NCI-H2196 (cell line): ENCODE measurements around the gene MAP2K5.
"Not testable (repeated sequence)": the region's sequence is repeated elsewhere in the genome, so short reads cannot be mapped to it uniquely, and the experiment has no call there.

Experiments used
- DNase-seq: peaks from one replicate; lab custom pipeline; 2025; ENCODE audit not compliant: unreplicated experiment; lab: John Stamatoyannopoulos, UW

The MAP2K5 gene

DNA sequence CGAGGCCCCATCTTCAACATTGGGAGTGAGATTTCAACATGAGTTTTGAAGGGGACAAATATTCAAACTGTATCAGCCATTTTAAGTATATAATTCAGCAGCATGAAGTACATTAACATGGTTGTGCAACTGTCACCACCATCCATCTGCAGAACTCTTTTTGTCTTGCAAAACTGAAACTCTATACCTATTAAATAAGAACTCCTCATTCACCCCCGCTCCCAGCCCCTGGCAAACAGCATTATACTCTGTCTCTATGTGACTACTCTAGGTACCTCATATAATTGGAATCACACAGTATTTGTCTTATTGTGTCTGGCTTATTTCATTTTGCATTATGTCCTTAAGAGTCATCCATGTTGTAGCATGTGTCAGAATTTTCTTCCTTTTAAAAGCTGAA lies 110.1 kb downstream of the MAP2K5 start:
- no peak for DNase-seq

GRCh38 chr15:67660446-67660845 lies 117.9 kb downstream of the MAP2K5 start:
- no peak for DNase-seq

GRCh38 chr15:67660874-67661606 lies 118.5 kb downstream of the MAP2K5 start:
- DNase-seq, result no peak

- DNase-seq, result no peak
These were observed 128.3 kb downstream of the MAP2K5 start for GRCh38 chr15:67670647-67671305.

GRCh38 chr15:67672834-67673233 lies 130.3 kb downstream of the MAP2K5 start:
- DNase-seq, result not testable (repeated sequence)

- DNase-seq, result no peak
These were observed 132.5 kb downstream of the MAP2K5 start for GRCh38 chr15:67674983-67675382.

DNA sequence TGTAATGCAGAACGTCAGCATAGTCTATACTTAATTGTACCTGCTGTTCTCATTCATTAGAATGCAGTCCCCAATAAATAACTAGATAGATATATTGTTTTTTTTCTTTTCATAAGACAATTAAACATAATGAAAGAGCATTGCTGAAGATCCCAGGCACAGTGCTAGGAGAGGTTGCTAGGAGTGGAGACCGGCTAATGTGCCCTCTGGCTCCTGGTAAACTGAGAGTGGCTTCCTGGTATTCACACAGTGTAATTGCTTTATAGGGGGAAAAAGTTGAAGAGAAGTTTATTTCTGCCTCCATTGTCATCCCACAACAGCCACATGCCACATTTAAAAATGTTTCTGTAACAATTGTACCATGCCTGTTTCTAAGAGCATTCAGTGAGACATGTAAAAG lies 135.6 kb downstream of the MAP2K5 start:
- DNase-seq, result no peak

DNA sequence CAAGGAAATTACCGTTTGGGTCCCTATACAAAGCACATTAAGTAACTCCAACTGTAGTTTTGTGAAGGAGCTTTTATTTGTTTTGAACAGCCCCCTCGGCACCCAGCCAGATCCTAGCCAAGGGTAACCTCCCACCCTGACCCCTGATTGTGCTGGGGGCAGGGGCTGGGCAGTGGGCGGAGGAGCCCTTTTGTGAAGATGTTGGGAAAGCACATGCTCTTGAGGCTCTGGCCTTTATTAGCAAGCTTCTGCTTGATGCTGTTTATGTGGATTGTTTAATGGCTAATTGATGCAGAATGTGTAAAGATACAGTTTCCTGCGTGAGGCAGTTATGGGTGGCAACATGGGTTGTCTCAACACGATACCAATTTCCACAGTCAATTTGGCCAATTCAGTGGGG lies 136.5 kb downstream of the MAP2K5 start:
- no peak for DNase-seq

GRCh38 chr15:67680641-67681040 lies 138.1 kb downstream of the MAP2K5 start:
- DNase-seq, result no peak

DNA sequence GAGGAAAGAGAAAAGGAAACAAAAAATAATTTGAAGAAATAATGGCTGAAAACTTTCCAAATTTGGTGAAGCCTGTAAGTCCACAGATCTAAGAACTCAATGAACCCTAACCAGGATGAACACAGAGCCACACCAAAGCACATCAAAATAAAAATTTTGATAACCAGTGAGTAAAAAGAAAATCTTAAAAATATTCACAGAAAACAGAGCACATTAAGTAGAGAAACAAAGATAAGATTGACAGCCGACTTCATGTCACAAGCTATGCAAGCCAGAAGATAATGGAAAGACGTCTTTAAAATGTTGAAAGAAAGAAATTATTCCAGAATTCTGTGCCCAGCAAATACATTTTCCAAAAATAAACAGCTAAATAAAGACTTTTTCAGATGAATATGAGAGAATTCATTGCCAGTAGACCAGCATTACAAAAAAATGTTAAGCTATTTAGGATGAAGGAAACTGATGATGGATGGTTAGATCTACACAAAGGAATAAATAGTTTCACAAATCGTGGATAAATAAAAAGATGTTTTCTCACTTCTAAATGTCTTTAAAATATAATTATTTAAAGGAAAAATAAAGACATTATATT lies 142.6 kb downstream of the MAP2K5 start:
- DNase-seq, result peak; percentile 14

GRCh38 chr15:67685716-67686115 lies 143.2 kb downstream of the MAP2K5 start:
- no peak for DNase-seq

GRCh38 chr15:67690936-67691335 lies 148.4 kb downstream of the MAP2K5 start:
- DNase-seq, result peak; percentile 76

DNA sequence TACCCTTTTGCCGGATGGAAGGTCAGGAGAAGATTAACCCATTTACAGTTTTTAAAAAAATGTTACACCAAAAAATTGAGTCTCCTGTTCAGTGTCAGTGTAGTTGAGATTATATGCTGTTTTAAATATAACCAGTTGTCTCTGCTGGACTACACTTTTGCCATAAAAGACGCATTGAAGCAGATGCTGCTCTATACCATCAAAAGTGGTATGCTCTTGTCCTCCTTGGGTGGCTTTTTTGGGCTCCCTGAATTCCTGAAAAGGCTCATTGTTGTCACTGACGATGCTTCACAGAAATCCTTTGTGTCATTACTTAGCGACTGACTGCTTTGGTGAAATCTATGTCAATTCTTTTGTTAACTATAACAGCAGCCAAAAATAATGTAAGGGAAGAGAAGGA lies 148.9 kb downstream of the MAP2K5 start:
- DNase-seq, result no peak

DNA sequence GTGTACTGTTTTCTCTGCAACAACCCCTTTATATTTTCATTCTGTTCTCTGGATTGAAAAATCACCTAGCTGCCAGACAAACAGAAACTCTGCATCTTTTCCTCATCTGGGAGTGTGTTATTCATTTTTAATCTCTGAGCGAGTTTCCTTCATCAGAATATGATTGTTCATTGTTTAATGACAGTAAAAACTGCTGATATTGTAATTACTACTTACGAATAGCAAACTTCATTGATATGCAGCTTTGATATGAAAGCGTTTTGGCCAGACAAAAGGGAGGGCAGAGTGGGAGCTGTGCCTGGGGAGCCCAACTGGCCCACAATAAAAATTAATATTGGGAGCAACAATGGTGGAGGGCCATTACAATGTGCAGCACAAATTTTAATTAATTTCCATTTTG lies 150.1 kb downstream of the MAP2K5 start:
- no peak for DNase-seq

DNA sequence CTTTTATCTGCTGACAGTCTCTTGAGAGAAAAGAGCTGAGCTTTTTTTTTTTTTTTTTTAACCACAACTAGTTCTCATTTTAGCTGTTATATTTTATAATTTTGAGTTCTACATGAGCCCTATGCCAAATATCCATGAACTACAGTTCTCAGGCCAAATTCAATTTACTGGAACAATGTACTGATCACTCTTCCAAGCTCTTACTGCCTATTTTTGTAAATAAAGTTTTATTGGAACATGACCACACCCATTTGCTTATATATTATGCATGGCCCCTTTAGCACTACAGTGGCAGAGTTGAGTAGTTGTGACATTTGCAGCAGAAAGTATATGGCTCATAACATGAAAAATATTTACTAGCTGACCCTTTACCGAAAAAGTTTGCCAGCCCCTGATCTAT lies 153.6 kb downstream of the MAP2K5 start:
- DNase-seq, result no peak

DNA sequence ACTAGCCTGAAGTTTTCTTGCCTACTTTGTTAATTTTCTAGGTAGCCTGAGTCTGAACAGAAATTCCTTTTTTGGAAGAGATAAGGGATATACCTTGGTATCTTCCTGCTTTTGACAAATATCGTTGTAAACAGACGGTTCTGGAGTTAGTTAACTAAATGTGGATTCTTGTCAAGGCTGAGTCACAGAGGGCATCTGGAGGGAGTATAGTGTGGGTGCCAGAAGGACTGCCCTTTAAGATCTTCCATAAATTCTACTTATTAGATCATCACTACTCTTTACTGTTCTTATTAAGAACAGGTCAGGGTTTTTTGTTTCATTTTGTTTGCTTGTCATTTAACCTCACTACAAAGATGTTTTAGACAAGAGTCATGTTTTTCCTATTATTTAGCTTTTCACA lies 157.5 kb downstream of the MAP2K5 start:
- DNase-seq, result no peak

- DNase-seq, result no peak
These were observed 159.2 kb downstream of the MAP2K5 start for GRCh38 chr15:67701669-67702068.

DNA sequence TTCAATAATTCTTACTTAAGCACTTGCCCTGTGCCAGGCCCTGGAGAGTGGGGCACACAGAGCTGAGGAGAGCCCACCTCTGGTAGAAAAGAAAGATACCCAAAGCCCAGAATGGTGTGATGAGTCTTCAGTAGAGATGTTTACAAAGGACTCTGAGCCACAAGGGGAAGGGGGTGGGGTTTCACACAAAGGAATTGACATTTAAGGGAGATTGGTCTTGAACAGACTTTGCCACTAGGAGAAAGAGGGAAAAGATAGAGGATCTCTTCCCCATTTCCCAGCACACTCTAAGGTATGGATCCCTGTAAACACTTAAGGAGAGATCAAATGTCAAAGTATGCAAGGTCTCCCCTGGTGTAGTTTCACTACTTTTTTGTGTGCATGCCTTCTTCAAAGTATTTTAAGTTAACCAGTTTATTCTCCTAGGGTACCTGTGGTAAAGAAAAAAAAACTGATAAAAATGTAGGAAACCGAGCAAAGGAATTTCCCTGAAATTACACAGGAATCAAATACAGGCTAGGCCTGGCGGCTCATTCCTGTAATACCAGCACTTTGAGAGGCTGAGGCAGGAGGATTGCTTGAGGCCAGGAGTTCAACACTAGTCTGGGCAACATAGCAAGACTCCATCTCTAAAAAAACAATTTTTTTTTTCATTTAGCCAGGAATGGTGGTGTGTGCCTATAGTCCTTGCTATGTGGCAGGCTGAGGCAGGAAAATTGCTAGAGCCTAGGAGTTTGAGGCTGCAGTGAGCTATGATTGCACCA lies 165.2 kb downstream of the MAP2K5 start:
- no peak for DNase-seq

DNA sequence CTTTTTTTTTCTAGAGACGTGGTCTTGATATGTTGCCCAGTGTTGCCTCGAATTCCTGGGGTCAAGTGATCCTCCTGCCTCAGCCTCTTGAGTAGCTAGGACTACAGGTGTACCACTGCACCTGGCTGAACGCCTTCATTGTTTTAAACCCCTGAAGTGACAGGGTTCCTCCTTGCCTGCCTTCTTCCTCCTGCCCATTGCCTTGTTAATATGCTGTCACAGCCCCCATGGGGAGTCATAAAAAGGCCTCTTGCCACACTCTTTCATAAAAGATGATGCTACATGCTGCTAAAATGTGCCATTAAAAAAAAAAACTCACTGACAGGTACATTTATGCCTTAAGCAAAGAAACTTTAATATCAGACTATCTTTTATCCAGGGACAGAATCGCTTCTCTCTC lies 166.0 kb downstream of the MAP2K5 start:
- DNase-seq, result no peak

DNA sequence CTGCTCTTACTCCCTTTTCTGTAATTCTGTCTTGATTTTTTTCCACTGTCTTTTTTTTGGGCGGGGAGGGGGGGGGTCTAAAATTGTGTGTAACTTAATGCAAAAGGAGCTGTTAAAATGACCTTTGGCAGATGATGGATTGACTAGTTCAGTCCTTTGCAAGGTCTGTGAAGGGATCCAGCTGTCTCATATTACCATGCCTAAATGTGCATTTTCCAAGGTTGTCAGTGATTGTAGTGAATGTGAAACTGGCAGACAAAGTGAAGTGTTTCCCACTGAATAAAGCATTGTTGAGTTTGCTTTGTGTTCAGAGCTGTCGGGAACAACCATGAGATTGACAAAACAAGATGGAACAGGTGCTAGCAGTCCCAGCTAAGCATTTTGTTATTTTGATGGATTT lies 172.7 kb downstream of the MAP2K5 start:
- no peak for DNase-seq

DNA sequence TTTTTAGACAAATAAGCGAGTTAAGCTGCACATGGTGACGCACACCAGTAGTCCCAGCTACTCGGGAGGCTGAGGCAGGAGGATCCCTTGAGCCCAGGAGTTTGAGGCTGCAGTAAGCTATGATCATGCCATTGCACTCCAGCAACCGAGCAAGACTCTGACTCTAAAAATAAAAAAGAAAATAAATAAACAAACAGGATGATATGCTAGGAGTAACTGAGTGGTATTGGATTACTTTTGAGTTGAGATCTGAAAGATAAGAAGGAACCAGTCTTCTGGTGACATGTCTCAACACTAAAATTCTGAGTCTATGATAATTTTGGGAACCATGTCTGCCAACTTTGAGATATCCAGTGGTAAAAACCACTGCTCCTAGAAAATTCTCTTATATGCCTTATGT lies 173.7 kb downstream of the MAP2K5 start:
- DNase-seq, result no peak

DNA sequence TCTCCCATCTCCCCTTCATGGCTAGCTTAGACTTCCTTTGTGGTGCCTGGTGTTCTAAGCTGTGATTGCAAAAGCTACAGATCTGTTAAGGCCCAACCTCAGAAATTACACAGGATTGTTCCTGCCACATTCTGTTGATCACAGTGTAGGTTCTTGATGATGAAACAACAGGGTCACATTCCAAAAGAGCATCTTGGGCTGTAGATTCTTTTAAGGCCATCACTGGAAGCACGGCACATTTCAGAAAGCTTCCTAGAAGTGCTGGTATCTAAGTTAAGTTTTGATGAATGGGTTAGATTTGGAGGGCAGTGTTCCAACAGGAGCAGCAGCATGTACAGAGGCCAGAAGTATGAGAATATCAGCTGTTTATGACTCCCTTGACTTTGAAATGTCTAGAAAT lies 175.3 kb downstream of the MAP2K5 start:
- DNase-seq, result no peak
